ENCODE measurements around the gene NELL1.
"Not testable (repeated sequence)": the region's sequence is repeated elsewhere in the genome, so short reads cannot be mapped to it uniquely, and the experiment has no call there.

Gene NELL1

GRCh38 chr11:21109341-21109740, 440.0 kb downstream of the NELL1 start:
- DNase-seq (ENCODE audit: low read depth in 2 of 2) = no peak

GRCh38 chr11:21110415-21110814, 441.0 kb downstream of the NELL1 start:
- no peak for DNase-seq (ENCODE audit: low read depth in 2 of 2)

- DNase-seq (ENCODE audit: low read depth in 2 of 2) = no peak
Observed at GRCh38 chr11:21113876-21114275, 444.5 kb downstream of the NELL1 start.

DNA sequence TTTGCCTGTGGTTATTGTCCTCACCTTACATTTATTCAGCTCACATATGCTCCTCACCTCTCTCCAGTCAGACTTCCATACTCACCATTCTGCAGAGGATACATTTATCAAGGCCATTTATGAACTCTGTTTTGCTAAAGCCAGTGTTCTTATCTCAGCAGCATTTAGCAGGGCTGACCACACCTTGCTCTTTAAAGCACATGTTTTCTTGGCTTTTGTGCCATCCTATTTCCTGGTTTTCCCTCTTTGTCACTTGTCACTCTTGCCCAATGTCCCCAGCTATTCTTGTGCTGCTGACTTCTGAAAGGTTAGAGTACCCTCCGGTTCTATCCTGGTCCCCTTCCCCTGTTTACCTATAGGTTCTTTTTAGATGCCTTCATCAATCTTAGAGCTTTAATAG, 446.6 kb downstream of the NELL1 start:
- no peak for DNase-seq (ENCODE audit: low read depth in 2 of 2)

GRCh38 chr11:21119411-21119810, 450.0 kb downstream of the NELL1 start:
- DNase-seq (ENCODE audit: low read depth in 2 of 2) = no peak

- no peak for DNase-seq (ENCODE audit: low read depth in 2 of 2)
Observed at GRCh38 chr11:21121991-21122390, 452.6 kb downstream of the NELL1 start.

DNA sequence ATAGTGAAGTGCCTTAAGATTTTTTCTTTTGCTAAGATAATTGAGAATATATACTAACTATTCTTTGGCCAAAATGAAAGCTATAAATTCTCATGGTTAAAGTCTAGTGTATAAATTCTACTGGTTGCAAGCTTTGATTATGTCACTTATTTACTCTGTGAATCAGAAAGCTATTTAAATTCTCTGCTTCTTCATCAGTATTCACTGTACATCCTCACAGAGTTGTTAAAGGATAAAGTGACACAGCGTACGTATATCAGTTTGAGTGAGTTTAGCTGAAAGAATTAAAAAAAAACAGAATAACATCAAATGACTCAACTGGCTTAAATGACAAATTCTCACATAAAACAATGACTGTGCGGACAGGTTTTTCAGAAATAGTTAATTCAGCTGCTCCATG, 453.1 kb downstream of the NELL1 start:
- no peak for DNase-seq (ENCODE audit: low read depth in 2 of 2)

GRCh38 chr11:21132146-21132720, 462.8 kb downstream of the NELL1 start:
- no peak for DNase-seq (ENCODE audit: low read depth in 2 of 2)

- DNase-seq (ENCODE audit: low read depth in 2 of 2) = no peak
Observed at GRCh38 chr11:21133244-21133643, 463.9 kb downstream of the NELL1 start.

GRCh38 chr11:21133722-21134121, 464.3 kb downstream of the NELL1 start:
- no peak for DNase-seq (ENCODE audit: low read depth in 2 of 2)

GRCh38 chr11:21137803-21138202, 468.4 kb downstream of the NELL1 start:
- DNase-seq (ENCODE audit: low read depth in 2 of 2) = no peak

- DNase-seq (ENCODE audit: low read depth in 2 of 2) = not testable (repeated sequence)
Observed at GRCh38 chr11:21141557-21141956, 472.2 kb downstream of the NELL1 start.

DNA sequence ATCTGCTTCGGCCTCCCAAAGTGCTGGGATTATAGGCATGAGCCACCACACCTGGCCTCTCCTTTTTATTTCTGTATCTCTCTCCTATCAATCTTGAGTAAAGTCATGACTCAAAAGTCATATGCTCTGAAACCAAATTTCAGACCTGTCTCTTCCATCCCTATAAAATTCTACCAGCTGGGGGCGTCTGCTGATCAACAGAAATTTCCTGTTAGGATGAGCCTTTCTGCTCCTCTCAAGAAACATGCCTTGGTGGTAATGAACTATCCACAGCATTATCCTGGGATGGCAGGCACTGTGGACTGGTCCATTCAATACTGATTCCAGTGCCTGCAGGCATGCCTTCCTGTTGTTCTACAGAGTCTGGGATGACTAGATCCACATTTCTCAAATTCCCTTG, 472.6 kb downstream of the NELL1 start:
- DNase-seq (ENCODE audit: low read depth in 2 of 2) = no peak

- DNase-seq (ENCODE audit: low read depth in 2 of 2) = no peak
Observed at GRCh38 chr11:21144531-21144930, 475.1 kb downstream of the NELL1 start.

DNA sequence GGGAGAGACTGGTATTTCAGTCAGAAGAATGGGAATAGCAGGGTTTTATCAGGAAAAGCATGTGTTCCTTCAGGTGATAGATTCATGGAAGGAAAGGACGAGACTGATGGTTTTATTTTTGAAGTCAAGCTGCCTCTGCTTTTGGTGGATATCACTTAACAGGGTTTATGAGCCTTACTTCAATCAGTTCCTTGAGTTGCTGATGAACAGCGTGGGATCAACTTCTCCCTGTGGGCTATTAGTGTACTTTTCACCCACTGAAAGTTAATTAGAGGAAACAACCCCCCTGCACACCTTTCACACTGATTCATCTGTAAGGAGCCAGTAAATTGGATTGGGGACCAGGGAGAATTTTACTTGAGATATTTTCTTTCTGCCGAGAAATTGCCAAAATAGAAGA, 479.0 kb downstream of the NELL1 start:
- DNase-seq (ENCODE audit: low read depth in 2 of 2) = no peak

DNA sequence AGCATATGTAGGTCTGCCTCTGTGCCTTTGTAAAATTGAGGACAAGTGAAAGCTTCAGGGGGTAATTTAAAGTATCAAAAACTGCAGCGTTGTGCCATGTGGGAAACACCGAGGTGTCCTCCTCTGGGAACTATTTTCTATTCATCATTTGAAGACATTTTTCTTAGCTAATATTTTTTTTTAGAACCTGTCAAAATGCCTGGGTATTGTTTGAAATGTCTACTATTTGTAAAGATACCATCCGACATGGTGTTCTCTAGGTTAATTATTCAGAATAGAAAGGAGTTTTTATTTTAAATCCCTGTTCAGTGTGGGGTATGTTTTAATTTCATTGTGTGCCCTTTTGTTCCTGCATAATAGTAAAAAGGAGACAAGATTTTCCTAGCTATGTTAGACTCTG, 490.8 kb downstream of the NELL1 start:
- no peak for DNase-seq (ENCODE audit: low read depth in 2 of 2)

GRCh38 chr11:21169639-21170038, 500.3 kb downstream of the NELL1 start:
- no peak for DNase-seq (ENCODE audit: low read depth in 2 of 2)

- no peak for DNase-seq (ENCODE audit: low read depth in 2 of 2)
Observed at GRCh38 chr11:21173476-21173875, 504.1 kb downstream of the NELL1 start.

DNA sequence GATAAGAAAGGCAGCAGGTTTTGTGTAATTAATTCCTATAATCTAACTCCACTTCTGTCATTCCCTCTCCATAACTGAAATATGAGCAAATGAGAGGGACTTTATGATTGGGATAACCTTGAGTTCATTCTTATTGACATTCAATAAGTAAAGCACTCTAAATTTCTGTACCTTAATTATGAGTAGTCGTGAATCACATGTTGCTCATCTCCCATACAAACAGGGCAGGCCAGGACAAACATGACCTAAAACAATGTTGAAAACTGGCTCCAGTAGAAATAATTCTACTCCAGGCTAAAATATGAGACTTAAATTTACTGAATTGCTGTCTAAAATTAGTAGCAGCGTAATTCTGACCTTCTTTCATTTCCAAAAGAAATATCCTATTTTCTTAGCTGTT, 505.4 kb downstream of the NELL1 start:
- DNase-seq (ENCODE audit: low read depth in 2 of 2) = no peak

GRCh38 chr11:21177379-21177778, 508.0 kb downstream of the NELL1 start:
- DNase-seq (ENCODE audit: low read depth in 2 of 2) = no peak

- DNase-seq (ENCODE audit: low read depth in 2 of 2) = no peak
Observed at GRCh38 chr11:21179770-21180169, 510.4 kb downstream of the NELL1 start.

DNA sequence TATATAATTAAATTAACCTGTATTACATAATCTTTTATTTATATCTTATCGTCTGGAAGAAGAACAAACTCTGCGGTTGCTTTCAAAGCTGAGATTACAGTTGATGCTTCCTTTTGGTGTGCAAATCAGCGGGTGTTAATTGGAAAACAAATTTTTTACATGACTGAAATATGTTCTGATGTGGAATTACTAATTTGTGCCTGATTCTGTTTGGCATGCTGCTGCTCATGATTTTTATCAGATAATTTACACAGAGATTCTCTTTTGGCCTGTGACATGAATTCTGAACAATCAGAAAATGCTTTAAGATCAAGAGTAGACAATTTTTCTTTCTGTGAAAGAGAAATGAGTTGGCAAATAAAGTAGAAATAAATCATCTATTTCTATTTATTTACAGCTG, 510.8 kb downstream of the NELL1 start:
- DNase-seq (ENCODE audit: low read depth in 2 of 2) = no peak

DNA sequence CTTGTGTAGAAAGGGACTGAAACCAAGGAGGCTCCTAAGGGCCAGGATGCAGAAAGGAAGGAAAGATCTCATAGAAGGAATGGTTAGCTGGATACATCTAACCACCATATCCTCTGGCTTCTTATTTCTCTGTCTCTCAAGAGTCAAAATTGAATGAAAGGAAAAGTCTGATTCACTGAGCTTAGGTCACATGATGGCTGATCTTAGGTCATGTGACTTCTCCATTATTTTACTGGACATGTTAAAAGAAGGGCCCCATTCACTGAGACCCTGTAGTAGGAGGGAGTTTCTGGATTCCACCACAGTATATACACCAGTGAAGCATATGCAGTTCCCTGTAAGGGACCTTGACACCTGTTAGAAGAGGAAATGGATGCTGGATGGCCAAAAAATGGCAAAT, 516.6 kb downstream of the NELL1 start:
- no peak for DNase-seq (ENCODE audit: low read depth in 2 of 2)

DNA sequence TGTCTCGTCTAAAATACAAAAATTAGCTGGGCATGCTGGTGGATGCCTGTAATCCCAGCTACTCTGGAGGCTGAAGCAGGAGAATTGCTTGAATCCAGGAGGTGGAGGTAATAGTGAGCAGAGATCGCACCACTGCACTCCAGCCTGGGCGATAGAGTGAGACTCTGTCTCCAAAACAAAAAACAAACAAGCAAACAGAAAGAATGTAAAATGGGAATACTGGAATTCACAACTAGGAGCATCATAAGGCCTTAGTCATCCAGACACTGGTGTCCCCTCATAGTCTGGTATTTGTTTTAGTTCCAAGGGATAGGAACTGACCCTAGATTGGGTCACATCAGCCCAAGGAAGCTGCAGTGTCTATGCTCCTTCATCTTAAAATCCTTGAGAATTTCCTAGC, 520.8 kb downstream of the NELL1 start:
- no peak for DNase-seq (ENCODE audit: low read depth in 2 of 2)

DNA sequence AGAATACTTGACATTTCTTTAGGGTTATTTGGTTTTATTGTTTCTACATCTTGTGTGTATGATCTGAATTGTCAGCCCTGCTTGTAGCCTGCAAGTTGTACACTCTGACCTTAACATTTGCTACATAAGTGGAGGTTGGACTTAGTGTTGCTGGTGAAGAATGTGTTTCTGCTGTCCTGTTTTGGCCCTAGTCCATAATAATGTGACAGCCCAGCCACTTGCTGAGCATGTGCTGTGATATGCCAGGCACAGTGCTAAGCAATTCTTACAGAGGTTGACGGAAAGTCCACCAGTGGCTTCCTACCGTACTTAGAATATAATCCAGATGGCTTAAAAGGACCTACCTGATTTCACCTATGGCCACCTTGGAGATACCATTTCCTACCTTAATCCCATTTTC, 526.6 kb downstream of the NELL1 start:
- DNase-seq (ENCODE audit: low read depth in 2 of 2) = no peak
